GM19455 (cell line): ENCODE data around the gene CBLN4.

ENCODE experiments used
- ATAC-seq: cut with Tn5 transposase; IDR thresholded peaks from one replicate; pipeline ENCODE4 v1.9.1; 2021; ENCODE audit not compliant: unreplicated experiment

The CBLN4 gene

DNA sequence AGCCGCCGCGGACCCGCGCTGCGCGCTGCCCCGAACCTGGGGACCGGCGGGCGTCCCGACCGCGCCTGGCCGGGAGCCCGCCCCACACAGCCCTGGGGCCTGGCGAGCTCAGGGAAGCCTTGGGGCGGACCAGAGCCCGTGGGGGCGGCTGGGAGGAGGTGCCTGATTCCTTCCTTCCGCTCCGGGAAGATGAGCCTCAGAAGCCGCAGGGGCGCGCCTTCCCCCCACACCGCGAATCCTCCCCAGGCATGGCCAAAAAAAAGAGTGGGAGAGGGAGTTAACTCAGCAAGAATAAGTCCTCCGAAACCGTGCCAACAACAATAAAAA is at the start of gene CBLN4:
Gene CBLN4 (minus strand): TSS at position 131 of the 327 bp plus-strand sequence. CDS start 1,348 bp downstream, outside the sequence.
- ATAC-seq = no peak

- ATAC-seq = no peak
These were observed 37.9 kb upstream of the CBLN4 start for GRCh38 chr20:56043227-56043626.

- ATAC-seq = no peak
These were observed 26.9 kb upstream of the CBLN4 start for GRCh38 chr20:56032251-56032650.

- ATAC-seq = no peak
These were observed 13.4 kb upstream of the CBLN4 start for GRCh38 chr20:56018716-56019115.

- ATAC-seq = no peak
These were observed 12.9 kb upstream of the CBLN4 start for GRCh38 chr20:56018194-56018593.

- no peak for ATAC-seq
These were observed 12.2 kb upstream of the CBLN4 start for GRCh38 chr20:56017560-56017959.

DNA sequence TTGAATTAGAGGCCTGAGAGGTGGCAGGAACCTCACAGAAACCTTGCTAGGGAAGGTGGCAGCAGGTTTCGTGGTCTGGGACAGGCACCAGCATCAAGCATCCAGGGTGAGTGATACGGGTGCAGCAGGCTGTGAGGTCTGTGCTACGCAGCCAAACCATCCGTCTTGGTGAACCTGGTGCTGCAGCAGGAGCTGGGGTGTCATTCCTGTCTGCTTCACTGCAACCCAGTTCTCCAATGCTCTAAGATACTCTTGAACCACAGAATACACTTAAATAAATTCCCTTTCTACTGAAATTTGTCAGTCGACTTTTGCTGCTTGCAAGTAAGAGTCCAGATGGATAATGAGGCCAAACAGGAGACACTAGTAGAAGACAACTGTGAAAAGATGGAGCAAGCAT is 9.7 kb upstream of the CBLN4 start:
- ATAC-seq = no peak

GRCh38 chr20:56014151-56014550 is 8.8 kb upstream of the CBLN4 start:
- no peak for ATAC-seq

DNA sequence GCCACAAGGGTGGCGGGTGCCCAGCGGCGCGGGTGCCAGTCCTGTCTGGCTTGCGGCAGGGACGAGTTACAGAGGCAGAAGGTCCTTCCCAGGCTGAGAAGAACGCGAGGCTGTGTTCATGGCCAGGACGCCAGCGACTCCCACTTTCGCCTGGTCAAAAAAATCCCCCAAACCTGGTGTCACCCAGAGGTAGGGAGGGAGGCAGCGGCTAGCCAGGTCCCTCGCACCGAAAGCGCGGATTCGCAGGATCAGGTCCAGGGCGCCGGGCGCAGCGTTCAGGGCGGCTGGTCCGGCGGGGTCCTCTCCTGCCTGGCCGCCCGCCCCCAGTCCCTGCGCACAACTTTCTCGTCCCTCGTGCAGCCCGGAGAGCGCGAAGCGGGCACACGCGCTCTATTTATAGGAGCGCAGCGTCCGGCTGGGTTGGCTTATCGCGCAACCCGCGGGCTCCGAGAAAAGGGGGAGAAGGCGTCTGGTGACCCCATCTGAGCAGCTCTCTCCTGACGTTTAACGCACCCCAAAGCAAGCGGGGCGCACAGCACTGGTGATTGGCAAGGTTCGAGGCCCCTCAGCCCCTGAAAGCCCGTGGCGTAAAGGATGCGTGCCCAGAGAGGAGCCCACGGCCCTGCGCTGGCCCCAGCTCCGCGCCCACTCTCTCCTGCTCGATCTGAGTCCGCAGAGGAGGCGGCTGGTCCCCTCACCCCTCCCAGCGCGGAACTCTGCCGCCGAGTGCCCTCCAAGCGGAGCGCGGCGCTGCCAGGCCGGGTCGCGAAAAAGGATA is 519 bp downstream of the CBLN4 start:
- ATAC-seq = no peak

DNA sequence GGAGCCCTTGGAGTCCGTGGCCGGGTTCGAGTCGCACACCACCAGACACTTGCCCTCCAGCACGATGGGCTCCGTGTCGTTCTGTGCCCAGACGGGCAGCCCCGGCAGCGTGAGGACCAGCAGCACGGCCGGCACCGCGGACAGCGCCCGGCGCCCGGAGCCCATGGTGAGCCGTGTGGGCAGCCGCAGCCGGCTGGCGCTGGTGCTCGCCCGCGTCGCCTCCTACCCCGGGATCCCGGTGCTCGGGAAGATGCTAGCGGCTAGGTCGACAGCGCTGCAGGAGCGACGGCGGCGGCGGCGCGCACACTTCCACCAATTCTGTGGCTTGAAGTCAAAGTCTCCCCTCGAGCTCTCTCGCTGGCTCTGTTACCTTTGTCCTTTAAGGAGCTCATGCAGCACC is 1.3 kb downstream of the CBLN4 start:
- no peak for ATAC-seq

DNA sequence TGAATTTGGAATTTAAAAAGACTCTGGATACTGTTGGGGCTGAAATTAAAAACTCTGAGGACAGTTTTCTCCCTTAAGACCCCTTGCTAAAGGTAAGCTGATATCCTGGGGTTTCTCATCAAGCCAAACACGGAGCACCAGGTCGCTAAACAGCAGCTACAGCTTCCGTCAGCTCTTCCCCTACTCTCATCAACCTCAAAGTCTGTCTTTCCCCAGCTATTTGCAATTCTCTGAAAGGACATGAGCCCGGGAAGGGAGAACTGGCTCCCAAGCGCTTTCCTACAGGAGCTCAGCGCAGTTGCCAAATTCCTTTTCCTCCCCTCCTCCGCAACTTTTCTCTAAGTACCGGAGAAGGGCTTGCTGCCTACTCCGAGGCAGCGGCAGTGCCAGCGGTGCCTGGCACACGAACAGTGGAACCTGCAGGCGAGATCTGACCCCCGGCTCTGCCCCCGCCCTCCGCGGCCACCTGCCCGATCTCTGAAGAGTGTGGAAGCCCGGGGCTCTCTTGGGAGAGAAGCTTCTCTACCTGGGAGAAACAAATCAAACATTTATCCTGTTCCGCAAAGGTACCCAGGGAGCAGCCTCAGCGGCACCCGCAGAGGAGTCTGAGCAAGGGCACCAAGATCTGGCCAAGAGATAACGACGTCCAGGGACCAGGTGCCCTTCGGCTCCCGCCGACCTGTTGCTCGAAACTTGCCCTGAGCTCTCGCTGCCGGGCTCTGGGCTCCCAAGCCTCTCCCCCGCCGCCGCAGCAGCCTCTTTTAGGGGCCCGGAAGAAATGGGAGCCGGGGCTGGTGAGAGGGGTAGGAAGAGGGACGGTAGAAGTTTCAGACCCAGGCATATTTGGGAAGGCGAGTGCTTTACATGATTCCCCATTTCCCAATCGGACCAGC is 2.2 kb downstream of the CBLN4 start:
- no peak for ATAC-seq

DNA sequence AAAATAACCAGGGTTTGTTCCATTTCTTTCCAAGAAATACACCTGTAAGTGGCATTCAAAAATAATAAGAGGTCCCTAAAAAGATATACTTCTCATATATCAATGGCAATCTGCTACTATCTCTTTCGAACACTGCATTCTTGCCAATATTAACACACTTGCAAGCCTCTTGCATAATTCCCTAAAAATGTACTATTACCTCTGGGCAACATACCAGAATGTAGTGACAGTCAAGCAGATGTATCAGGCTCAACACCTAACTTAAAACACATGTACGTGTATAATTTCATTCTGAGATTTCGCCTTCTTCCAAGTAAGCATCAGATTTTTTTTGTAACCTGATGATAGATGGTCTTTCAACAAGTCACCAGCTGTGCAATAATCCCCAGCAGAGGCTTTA is 3.4 kb downstream of the CBLN4 start:
- ATAC-seq = no peak

- no peak for ATAC-seq
These were observed 4.1 kb downstream of the CBLN4 start for GRCh38 chr20:56001106-56001785.

DNA sequence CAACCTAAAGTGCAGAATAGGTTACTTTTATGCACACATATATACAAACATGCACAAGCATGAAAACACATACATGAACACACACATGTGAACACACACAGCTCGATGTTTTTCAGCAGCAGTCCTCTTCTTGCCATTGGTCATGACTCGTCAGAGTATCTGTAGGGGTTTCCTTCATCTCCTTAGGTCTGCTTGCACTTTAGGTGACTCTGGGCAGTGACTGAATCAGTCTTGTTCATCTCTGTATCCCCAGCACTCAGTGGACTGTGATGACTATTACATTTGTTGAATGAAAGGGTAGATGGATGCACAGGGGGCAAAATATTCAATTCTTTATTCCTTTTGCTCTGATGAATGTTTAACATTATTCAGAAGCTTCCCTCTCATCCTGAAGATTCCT is 26.8 kb downstream of the CBLN4 start:
- ATAC-seq = no peak

GRCh38 chr20:55977690-55978459 is 27.4 kb downstream of the CBLN4 start:
- ATAC-seq = no peak

- no peak for ATAC-seq
These were observed 30.7 kb downstream of the CBLN4 start for GRCh38 chr20:55974491-55975202.

DNA sequence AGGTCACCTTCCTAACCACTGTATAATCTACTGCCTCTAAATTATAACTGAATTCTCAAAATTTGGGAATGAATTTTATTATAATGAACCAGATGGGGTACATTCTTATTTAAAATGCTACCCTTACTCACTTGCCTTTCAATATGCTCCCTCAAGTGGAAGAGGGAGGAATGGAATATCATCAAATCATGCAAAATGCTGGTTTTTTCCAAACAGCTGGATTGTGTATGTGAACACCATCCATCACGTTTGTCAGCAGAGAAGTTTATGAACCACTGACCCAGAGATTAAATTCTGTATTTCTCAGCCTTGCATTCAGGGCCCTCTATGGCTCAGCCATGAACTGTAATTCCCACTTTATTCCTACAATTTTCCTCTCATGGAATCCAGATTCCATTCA is 40.5 kb downstream of the CBLN4 start:
- ATAC-seq = no peak

DNA sequence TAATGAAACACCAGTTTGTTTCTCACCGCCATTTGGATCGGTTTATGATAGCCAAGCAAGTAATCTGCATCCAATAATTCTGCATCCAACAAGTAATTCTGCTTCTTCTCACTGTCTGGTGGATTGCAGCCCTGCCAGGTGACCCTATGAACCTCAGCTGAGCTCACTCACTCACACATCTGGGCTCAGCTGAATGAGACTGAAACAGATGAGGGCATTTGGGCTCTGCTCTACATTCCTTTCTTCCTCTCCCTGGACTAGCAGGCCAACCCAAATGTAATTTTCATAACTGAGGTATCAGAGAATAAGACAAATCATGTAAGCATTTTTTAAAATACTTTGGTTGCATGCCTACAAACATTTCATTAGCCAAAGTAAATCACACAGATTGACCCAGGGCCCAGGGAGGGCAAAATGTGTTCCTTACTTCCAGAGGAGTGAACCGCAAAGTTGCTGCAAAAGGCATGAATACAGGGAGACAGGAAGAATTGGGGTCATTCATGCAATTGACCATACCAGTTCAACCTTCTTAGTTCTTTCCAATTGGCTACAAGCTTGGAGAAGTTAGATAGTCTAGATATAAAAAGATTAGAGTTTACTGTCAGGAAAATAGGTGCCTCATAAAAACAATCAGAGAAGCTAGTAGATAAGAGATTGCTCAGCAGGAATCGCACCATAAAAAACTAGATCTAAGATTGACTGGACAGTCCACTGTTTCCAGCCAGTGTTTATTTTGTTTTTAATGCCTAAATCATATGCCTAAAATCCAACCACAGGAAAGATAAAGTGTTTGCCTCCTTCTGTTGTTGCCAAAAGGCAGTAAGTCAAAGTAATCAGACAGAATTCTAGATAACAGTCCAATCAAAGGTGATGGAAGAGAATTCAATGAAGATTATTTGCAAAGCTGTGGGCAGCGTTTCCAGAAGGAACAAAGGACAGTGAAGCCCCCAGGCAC is 43.7 kb downstream of the CBLN4 start:
- no peak for ATAC-seq

- ATAC-seq = no peak
These were observed 52.1 kb downstream of the CBLN4 start for GRCh38 chr20:55953201-55953600.
